Uterus (tissue), 2 donors: ENCODE results near the gene HOMER3.

ENCODE experiments used
- POLR2A ChIP-seq, 2 donors: fragments of 450-650 bp; IDR thresholded peaks; one replicate each; pipeline ENCODE4 v1.6.1; 2016; ENCODE audit warnings: antibody characterized with exemption in 2 of 2, mild to moderate bottlenecking in 1 of 2, moderate library complexity in 1 of 2
- TF ChIP-seq, protein P1 (sequence below), 4 experiments: fragments of 200-600 bp in 2 of 4; fragments of 450-650 bp in 2 of 4; sonication (generic) in 2 of 4; IDR thresholded peaks; one replicate each; pipeline ENCODE4 v1.5.1; 2016 to 2019; ENCODE audit warnings: antibody characterized with exemption in 4 of 4, mild to moderate bottlenecking in 2 of 4, moderate library complexity in 1 of 4

DNA sequence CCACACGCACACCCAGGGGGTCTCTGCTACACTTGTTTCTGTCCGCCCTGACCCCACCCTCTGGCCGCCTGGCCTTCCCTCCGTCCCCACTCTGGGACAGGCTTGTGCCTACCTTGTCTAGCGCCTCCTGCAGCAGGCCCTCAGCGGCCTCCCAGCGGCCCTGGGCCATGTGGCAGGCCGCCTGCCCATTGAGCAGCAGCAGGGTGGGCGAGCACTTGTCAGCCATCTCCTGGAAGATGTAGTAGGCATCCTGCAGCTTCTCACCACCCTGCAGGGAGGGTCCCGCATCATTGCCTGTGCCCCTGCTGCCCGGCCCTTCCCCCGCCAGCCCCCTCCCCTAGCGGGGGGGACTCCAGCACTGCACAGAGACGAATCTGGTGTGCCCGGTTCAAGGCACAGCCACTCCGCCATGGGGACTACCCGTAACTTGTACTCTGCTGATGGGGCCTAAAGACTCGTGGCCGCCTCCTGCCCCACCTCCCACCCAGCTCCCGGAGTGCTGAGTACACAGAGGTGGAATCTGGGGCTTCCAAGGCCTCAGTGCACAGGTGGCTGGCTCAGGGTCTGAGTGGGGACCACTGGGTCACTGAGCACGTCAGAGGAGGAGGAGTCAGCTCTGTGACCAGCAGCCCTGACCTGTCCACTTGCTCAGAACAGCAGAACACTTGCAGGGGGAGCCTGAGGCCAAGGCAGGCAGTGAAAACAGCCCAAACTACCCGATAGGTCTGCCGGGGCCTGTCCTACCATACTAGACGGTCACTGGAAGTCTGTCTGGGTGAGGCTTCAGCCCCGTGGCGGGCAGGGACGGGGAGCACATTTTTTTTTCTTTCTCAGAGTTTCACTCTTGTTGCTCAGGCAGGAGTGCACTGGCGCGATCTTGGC is 37.6 kb downstream of the HOMER3 start:
- TF ChIP-seq, protein P1, sequence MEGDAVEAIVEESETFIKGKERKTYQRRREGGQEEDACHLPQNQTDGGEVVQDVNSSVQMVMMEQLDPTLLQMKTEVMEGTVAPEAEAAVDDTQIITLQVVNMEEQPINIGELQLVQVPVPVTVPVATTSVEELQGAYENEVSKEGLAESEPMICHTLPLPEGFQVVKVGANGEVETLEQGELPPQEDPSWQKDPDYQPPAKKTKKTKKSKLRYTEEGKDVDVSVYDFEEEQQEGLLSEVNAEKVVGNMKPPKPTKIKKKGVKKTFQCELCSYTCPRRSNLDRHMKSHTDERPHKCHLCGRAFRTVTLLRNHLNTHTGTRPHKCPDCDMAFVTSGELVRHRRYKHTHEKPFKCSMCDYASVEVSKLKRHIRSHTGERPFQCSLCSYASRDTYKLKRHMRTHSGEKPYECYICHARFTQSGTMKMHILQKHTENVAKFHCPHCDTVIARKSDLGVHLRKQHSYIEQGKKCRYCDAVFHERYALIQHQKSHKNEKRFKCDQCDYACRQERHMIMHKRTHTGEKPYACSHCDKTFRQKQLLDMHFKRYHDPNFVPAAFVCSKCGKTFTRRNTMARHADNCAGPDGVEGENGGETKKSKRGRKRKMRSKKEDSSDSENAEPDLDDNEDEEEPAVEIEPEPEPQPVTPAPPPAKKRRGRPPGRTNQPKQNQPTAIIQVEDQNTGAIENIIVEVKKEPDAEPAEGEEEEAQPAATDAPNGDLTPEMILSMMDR (IDR thresholded peaks at IDR 0.05) = no peak
- TF ChIP-seq POLR2A (IDR thresholded peaks at IDR 0.05) = no peak
